Stimulated activated CD8-positive, alpha-beta memory T cell treated with anti-CD3 and anti-CD28 coated beads, Interleukin-4, amount 100 ng/mL, for 4 hours (primary cell): ENCODE measurements around the gene NR4A3.

ENCODE experiments used
- DNase-seq, 2 donors: peaks; one replicate each; pipeline ENCODE4 v3.0.0-alpha.2; 2020; ENCODE audit warnings: low read depth in 2 of 2, low spot score in 1 of 2

Gene NR4A3

GRCh38 chr9:99873531-99873930, 51.8 kb downstream of the NR4A3 start:
- DNase-seq = no peak

DNA sequence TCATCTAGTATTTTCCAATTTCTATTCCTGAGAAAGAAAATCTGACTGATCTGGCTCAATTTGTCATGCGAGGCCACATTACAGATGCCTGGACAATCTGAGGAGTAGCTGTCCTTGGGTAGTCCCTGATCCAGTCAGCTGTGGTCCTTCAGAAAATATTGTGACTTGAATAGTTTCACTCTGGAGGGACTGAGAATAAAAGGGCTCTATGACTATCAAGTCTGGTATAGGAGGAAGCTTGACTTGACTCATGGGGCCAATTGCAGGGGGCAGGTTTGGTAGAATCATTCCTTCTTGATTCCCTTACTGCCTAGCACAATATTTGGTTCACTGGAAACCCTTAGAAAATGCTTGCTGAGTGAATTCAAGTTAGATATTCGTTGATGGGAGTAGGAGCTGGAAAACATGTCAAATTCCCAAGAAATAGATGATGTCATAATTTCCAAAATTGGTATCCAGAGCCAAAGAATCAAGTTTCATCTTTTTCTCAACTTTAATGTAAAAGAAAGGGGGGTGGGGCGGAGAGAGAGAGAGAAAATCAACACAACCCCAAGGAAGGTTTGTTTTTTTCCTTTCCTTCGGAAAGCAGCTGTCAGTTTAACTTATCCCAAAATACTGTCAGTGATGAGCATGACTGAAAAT, 52.4 kb downstream of the NR4A3 start:
- no peak for DNase-seq

- DNase-seq = no peak
Measured at GRCh38 chr9:99876190-99876589, 54.5 kb downstream of the NR4A3 start.

- DNase-seq = no peak
Measured at GRCh38 chr9:99878651-99879050, 57.0 kb downstream of the NR4A3 start.

DNA sequence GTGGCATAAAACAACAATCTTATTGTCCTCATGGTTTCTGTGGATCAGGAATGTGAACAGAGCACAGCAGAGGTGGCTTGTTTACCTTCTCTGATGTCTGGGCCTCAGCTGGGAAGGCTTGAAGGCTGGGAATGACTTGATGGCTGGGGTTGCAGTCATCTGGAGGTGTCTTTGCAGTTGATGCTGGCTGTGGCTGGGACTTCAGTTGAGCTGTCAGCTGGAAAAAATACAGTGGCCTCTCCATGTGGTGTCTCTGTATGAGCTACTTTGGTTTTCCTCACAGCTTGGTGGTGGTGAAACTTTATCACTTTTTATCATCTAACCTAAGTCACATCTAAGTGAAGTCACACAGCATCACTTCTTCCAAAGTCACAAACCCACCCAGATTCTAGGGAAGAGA, 60.1 kb downstream of the NR4A3 start:
- no peak for DNase-seq

- DNase-seq = no peak
Measured at GRCh38 chr9:99885747-99886146, 64.1 kb downstream of the NR4A3 start.

GRCh38 chr9:99889120-99889519, 67.4 kb downstream of the NR4A3 start:
- DNase-seq = no peak

- no peak for DNase-seq
Measured at GRCh38 chr9:99894826-99895225, 73.1 kb downstream of the NR4A3 start.

DNA sequence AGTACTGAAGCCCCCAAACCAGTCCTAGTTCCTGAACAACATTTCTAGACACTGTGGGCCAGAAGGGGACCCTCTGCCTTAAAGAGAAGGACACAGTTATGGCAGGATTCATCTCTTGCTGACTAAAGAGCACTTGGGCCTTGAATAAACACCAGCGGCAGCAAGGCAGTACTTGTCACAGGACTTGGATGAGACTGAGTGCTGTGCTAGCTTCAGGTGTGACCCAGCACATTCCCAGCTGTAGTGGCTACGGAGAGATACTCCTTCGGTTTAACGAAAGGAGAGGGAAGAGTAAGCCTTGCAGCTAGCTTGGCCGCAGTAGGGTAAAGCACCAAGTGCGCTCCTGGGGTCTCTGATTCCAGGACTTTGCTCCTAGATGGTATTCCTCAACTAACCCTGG, 73.8 kb downstream of the NR4A3 start:
- DNase-seq = no peak

- DNase-seq = no peak
Measured at GRCh38 chr9:99896119-99896518, 74.4 kb downstream of the NR4A3 start.

GRCh38 chr9:99903393-99903792, 81.7 kb downstream of the NR4A3 start:
- no peak for DNase-seq

GRCh38 chr9:99905833-99906402, 84.2 kb downstream of the NR4A3 start:
- no peak for DNase-seq

DNA sequence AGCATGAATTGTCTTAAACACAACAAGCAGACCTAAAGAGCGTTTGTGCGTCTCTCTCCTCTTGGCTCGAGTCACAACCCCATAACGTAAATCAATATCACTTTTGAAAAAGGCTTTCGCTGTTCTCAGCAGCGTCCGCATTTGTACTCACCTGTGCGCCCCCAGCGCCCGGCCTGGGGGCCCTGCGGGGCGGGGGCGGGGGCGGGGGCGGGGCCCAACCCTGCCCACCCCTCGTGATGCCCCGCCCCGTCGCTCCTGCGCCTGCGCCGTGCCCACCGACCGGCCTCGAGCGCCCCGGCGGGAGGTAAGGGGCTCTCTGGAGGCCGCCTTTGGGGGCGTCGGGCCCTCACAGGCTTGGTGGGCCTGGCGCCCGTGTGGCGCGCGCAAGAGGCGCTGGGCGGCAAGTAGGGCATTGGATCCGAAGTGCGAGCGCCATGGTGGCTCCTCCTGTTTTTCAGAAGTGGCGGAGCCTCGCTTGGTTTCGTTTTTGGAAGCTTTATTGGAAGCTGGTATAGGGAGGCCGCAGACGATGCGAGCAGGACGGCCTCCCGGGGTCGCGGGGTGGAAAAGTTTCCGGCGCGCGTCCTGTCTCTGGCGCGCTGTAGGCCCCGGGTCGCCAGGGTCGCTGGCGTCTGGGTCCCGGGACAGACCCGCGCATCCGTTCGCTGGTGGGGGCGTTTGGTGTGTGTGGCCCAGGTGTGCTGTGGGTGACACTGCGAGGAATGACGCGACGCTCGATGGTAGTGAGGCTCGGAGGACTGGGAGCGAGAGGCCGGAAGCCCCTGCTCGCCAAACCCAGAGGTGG, 84.9 kb downstream of the NR4A3 start, which contains the start of gene STX17:
STX17 (plus strand) TSS at position 252 of the 805 bp plus-strand sequence. CDS start 8,586 bp downstream, outside the sequence.
- peak; percentile 65 to 66 for DNase-seq

GRCh38 chr9:99907208-99907532, 85.5 kb downstream of the NR4A3 start:
- no peak for DNase-seq

DNA sequence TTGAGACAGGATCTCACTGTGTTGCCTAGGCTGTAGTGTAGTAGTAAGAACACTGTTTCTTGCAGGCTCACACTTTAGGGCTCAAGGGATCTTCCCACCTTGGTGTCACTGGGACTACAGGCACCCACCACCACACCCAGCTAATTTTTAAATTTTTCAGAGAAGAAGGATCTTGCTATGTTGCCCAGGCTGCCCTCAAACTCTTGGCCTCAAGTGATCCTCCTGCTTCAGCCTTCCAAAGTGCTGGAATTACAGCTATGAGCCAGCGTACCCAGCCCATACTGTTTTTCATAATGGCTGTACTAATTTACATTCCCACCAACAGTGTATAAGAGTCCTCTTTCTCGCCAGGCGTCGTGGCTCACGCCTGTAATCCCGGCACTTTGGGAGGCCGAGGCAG, 89.9 kb downstream of the NR4A3 start:
- no peak for DNase-seq
